HCT116 (cell line): ENCODE data around the gene BIK. TPM values are rescaled to one million over a fixed set of nuclear protein-coding genes. Genes with fewer than 3 reads are reported as not detected.

Experiments used
- ATAC-seq: fragments of 200-7000 bp; cut with Tn5 transposase; 2 replicates; pipeline ENCODE4 v1.9.1; 2020; ENCODE audit warnings: mild to moderate bottlenecking, moderate library complexity
- BruUV-seq: library from RNA; stranded (reverse); fragments of 400-500 nt; replicated peaks from 2 replicates; lab custom pipeline; 2021; lab: Mats Ljungman, UMichigan
- CTCF ChIA-PET: fragments of 300-600 bp; sonication (Branson Sonifier 250); formaldehyde crosslinking; loops from one replicate; lab custom pipeline; 2021; ENCODE audit warnings: antibody characterized with exemption; lab: Charles Lee
- POLR2A ChIA-PET: fragments of 300-600, 350-600 bp; sonication (Branson Sonifier 250); formaldehyde crosslinking; loops from one replicate; lab custom pipeline; 2021; ENCODE audit warnings: antibody characterized with exemption; lab: Charles Lee
- RAD21 ChIA-PET, 2 experiments: fragments of 300-600 bp; sonication (Branson Sonifier 250); formaldehyde crosslinking; loops; one replicate each; lab custom pipeline; 2023; ENCODE audit warnings: low total read pairs in 2 of 2; ENCODE audit not compliant: uncharacterized antibody in 2 of 2, unreplicated experiment in 2 of 2, low non-redundant PET in 1 of 2; lab: Charles Lee
- DNase-seq: peaks from one replicate; pipeline ENCODE4 v3.0.0-alpha.2; 2010; ENCODE audit warnings: low read depth, low spot score
- H2AFZ ChIP-seq: fragments of 200-600 bp; shearing (Covaris generic), sonication (generic); 2 replicates; pipeline ENCODE4 v1.6.1; 2017; ENCODE audit warnings: low read depth, mixed run types, mixed read lengths, antibody characterized with exemption, low read length; ENCODE audit not compliant: poor library complexity, severe bottlenecking
- H3K27ac ChIP-seq: 2 replicates; pipeline ENCODE4 v1.5.1; 2012; ENCODE audit warnings: low read depth, low read length
- H3K27me3 ChIP-seq: fragments of 200-600 bp; sonication (generic); 2 replicates; pipeline ENCODE4 v1.6.1; 2016; ENCODE audit warnings: mixed run types, low read length, mixed read lengths; ENCODE audit not compliant: insufficient read depth
- H3K36me3 ChIP-seq, 2 experiments: fragments of 200-500 bp in 1 of 2; fragments of 200-600 bp in 1 of 2; sonication (Bioruptor generic) in 1 of 2; sonication (generic) in 1 of 2; 2 replicates each; pipeline versions ENCODE4 v1.5.1 to v1.6.1; 2014 to 2016; ENCODE audit warnings: low read length in 2 of 2, inconsistent platforms in 1 of 2, mixed read lengths in 1 of 2, mixed run types in 1 of 2; ENCODE audit not compliant: insufficient read depth in 2 of 2, control insufficient read depth in 1 of 2
- H3K4me1 ChIP-seq, 2 experiments: fragments of 200-600 bp in 1 of 2; sonication (generic) in 1 of 2; 2 replicates each; pipeline versions ENCODE4 v1.5.1 to v1.6.1; 2012 to 2017; ENCODE audit warnings: low read length in 2 of 2, inconsistent platforms in 1 of 2, mild to moderate bottlenecking in 1 of 2, mixed read lengths in 1 of 2, mixed run types in 1 of 2, moderate library complexity in 1 of 2; ENCODE audit not compliant: insufficient read depth in 2 of 2, control insufficient read depth in 1 of 2
- H3K4me2 ChIP-seq: fragments of 200-600 bp; sonication (generic); 2 replicates; pipeline ENCODE4 v1.6.1; 2017; ENCODE audit warnings: mixed run types, low read length, mixed read lengths
- H3K4me3 ChIP-seq, 2 experiments: fragments of 200-600 bp in 1 of 2; sonication (generic) in 1 of 2; replicated peaks in 1 of 2; 2 replicates each; pipeline ENCODE4 v1.5.1; 2011 to 2016; ENCODE audit warnings: low read length in 2 of 2, control low read depth in 1 of 2, low read depth in 1 of 2, mild to moderate bottlenecking in 1 of 2, mixed read lengths in 1 of 2, mixed run types in 1 of 2
- H3K79me2 ChIP-seq: fragments of 200-600 bp; sonication (generic); 2 replicates; pipeline ENCODE4 v1.6.1; 2017; ENCODE audit warnings: mild to moderate bottlenecking, mixed run types, low read length, moderate library complexity, mixed read lengths; ENCODE audit not compliant: insufficient read depth
- H3K9ac ChIP-seq: fragments of 200-600 bp; sonication (generic); 2 replicates; pipeline ENCODE4 v1.6.1; 2016; ENCODE audit warnings: low read length, mixed read lengths
- H3K9me2 ChIP-seq: fragments of 200-600 bp; sonication (generic), shearing (Covaris generic); 2 replicates; pipeline ENCODE4 v1.6.1; 2017; ENCODE audit warnings: mixed run types, mild to moderate bottlenecking, moderate library complexity; ENCODE audit not compliant: insufficient read depth
- H3K9me3 ChIP-seq, 2 experiments: fragments of 200-500 bp in 1 of 2; fragments of 200-600 bp in 1 of 2; sonication (Bioruptor generic) in 1 of 2; sonication (generic) in 1 of 2; 2 replicates each; pipeline ENCODE4 v1.6.1; 2014 to 2017; ENCODE audit warnings: low read length in 2 of 2, mixed read lengths in 2 of 2, inconsistent platforms in 1 of 2, low read depth in 1 of 2, mild to moderate bottlenecking in 1 of 2, mixed run types in 1 of 2, moderate library complexity in 1 of 2; ENCODE audit not compliant: control insufficient read depth in 1 of 2, insufficient read depth in 1 of 2
- H4K20me1 ChIP-seq: fragments of 200-600 bp; sonication (generic), shearing (Covaris generic); 2 replicates; pipeline ENCODE4 v1.6.1; 2017; ENCODE audit warnings: mixed run types, mild to moderate bottlenecking, moderate library complexity; ENCODE audit not compliant: insufficient read depth
- EGR1 ChIP-seq: IDR thresholded peaks from 2 replicates; pipeline ENCODE4 v1.6.1; 2012; ENCODE audit warnings: low read depth
- ELF1 ChIP-seq: IDR thresholded peaks from 2 replicates; pipeline ENCODE4 v1.6.1; 2012; ENCODE audit warnings: low read depth, borderline replicate concordance
- EZH2 ChIP-seq: fragments of 200-600 bp; sonication (generic); IDR thresholded peaks from 2 replicates; pipeline ENCODE4 v1.6.1; 2017; ENCODE audit warnings: antibody characterized with exemption, mixed run types
- EZH2phosphoT487 ChIP-seq: fragments of 200-600 bp; IDR thresholded peaks from 2 replicates; pipeline ENCODE4 v1.6.1; 2018; ENCODE audit warnings: antibody characterized with exemption, borderline replicate concordance
- FOSL1 ChIP-seq: IDR thresholded peaks from 2 replicates; pipeline ENCODE4 v1.6.1; 2012; ENCODE audit warnings: low read depth
- JUND ChIP-seq: IDR thresholded peaks from 2 replicates; pipeline ENCODE4 v1.6.1; 2012
- MAX ChIP-seq: IDR thresholded peaks from 2 replicates; pipeline ENCODE4 v1.6.1; 2012
- POLR2A ChIP-seq: IDR thresholded peaks from 2 replicates; pipeline ENCODE4 v1.7.0; 2011; ENCODE audit warnings: borderline replicate concordance; ENCODE audit not compliant: insufficient read depth, insufficient read length; ENCODE audit errors: extremely low read depth
- POLR2AphosphoS5 ChIP-seq: IDR thresholded peaks from 2 replicates; pipeline ENCODE4 v1.6.1; 2011; ENCODE audit warnings: mild to moderate bottlenecking, low read depth, low read length, moderate library complexity
- RAD21 ChIP-seq: IDR thresholded peaks from 2 replicates; pipeline ENCODE4 v1.6.1; 2012; ENCODE audit warnings: low read depth, mild to moderate bottlenecking
- SIN3A ChIP-seq: IDR thresholded peaks from 2 replicates; pipeline ENCODE4 v1.6.1; 2012; ENCODE audit warnings: low read depth
- SP1 ChIP-seq: IDR thresholded peaks from 2 replicates; pipeline ENCODE4 v1.6.1; 2012; ENCODE audit warnings: low read depth
- SRF ChIP-seq: IDR thresholded peaks from 2 replicates; pipeline ENCODE4 v1.6.1; 2012; ENCODE audit warnings: low read depth
- YY1 ChIP-seq: IDR thresholded peaks from 2 replicates; pipeline ENCODE4 v1.6.1; 2011; ENCODE audit warnings: low read length, low read depth, moderate library complexity, mild to moderate bottlenecking; ENCODE audit not compliant: insufficient replicate concordance; ENCODE audit errors: extremely low read depth
- ZBTB33 ChIP-seq: IDR thresholded peaks from 2 replicates; pipeline ENCODE4 v1.6.1; 2011; ENCODE audit warnings: mild to moderate bottlenecking, low read length, moderate library complexity; ENCODE audit not compliant: insufficient replicate concordance; ENCODE audit errors: extremely low read depth
- ZNF274 ChIP-seq: fragments of 200-500 bp; sonication (Bioruptor generic); IDR thresholded peaks from 2 replicates; pipeline ENCODE4 v1.6.1; 2014; ENCODE audit warnings: mild to moderate bottlenecking, low read depth, low read length, inconsistent platforms
- intact Hi-C: fragments of 100-400 bp; cut with micrococcal nuclease; formaldehyde crosslinking; loops from 2 replicates; pipeline ENCODE4 v1.10.0; 2022
- total RNA-seq: library from RNA; stranded (reverse); gene quantifications from one replicate; pipeline ENCODE4 v1.2.1, GENCODE V29; 2021; ENCODE audit not compliant: unreplicated experiment

The BIK gene
- total RNA-seq, 1 experiment from 2014 or later, result 31.0 TPM

GRCh38 chr22:43157874-43158546 is 47.5 kb downstream of the BIK start:
- RAD21 ChIA-PET, result no interaction called here

GRCh38 chr22:43158778-43159483 is 48.4 kb downstream of the BIK start:
- Histone ChIP-seq H3K9me3 (no peaks in the 10 kb centered on the region), H3K4me2 (no peak overlapping the region), H3K4me1 (peaks cover 2 to 23% of the 10 kb centered on the region in 2 experiments; a peak in 3 of 4 replicates), H3K27ac (no peak overlapping the region), H3K9ac (no peak overlapping the region), H3K4me3 (no peak overlapping the region), H3K27me3 (no peaks in the 10 kb centered on the region), H3K79me2 (peaks cover 36% of the 10 kb centered on the region), H4K20me1 (no peaks in the 10 kb centered on the region), H3K36me3 (peaks cover 2 to 8% of the 10 kb centered on the region in 2 experiments; a peak in 3 of 4 replicates), H2AFZ (no peak overlapping the region), H3K9me2 (no peaks in the 10 kb centered on the region)
- RAD21 ChIA-PET, result no interaction called here
- no peak for ATAC-seq
- CTCF ChIA-PET, result no interaction called here
- POLR2A ChIA-PET, result no interaction called here
- DNase-seq, result no peak
- intact Hi-C loops, result no loop called here
- no TSS peak for BruUV-seq
- TF ChIP-seq ELF1 (no peak), YY1 (no peak), SP1 (no peak), EZH2phosphoT487 (no peak), FOSL1 (no peak), JUND (no peak), POLR2AphosphoS5 (no peak), MAX (no peak), EZH2 (no peak), RAD21 (no peak), ZNF274 (no peak), ZBTB33 (no peak)

More at GRCh38 chr22:43157874-43158546, 47.5 kb downstream of the BIK start:
- Histone ChIP-seq H3K4me1 (peaks cover 6 to 24% of the 10 kb centered on the region in 2 experiments), H3K36me3 (peaks cover 2 to 8% of the 10 kb centered on the region in 2 experiments; a peak in 3 of 4 replicates), H3K4me2 (no peak overlapping the region), H3K9ac (no peak overlapping the region), H3K4me3 (no peak overlapping the region), H3K27me3 (no peaks in the 10 kb centered on the region), H3K9me3 (no peaks in the 10 kb centered on the region), H3K27ac (no peak overlapping the region), H3K9me2 (no peaks in the 10 kb centered on the region), H2AFZ (no peak overlapping the region), H4K20me1 (no peaks in the 10 kb centered on the region), H3K79me2 (peaks cover 43% of the 10 kb centered on the region)
- no TSS peak for BruUV-seq
- CTCF ChIA-PET, result no interaction called here
- ATAC-seq (no peak), DNase-seq (no peak)
- TF ChIP-seq SRF, result no peak
- no peak for TF ChIP-seq JUND
- TF ChIP-seq SP1, result no peak
- TF ChIP-seq YY1, result no peak
- no peak for TF ChIP-seq EZH2
- TF ChIP-seq POLR2A, result no peak
- TF ChIP-seq SIN3A, result no peak
- TF ChIP-seq EZH2phosphoT487, result no peak
- TF ChIP-seq EGR1, result no peak
- TF ChIP-seq FOSL1, result no peak
- TF ChIP-seq ZNF274, result no peak
- POLR2A ChIA-PET, result no interaction called here
- intact Hi-C loops, result no loop called here
